Measurements from ENCODE around the gene DISC1. TPM values are rescaled to one million over a fixed set of nuclear protein-coding genes. Genes with fewer than 3 reads are reported as not detected.

The DISC1 gene
- polyA plus RNA-seq, 4 donors, result 5.6 to 5.9 (median 5.8) TPM

DNA sequence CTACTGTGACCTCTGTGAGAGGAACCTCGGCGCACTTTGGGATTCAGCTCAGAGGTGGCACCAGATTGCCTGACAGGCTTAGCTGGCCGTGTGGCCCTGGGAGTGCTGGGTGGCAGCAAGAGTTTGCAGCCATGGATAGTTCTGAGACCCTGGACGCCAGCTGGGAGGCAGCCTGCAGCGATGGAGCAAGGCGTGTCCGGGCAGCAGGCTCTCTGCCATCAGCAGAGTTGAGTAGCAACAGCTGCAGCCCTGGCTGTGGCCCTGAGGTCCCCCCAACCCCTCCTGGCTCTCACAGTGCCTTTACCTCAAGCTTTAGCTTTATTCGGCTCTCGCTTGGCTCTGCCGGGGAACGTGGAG lies 67.5 kb downstream of the DISC1 start:
- DNase-seq (ENCODE audit: low read depth in 4 of 4, low spot score in 3 of 4), result no peak

- DNase-seq (ENCODE audit: low read depth in 4 of 4, low spot score in 3 of 4), result no peak
These were observed 68.0 kb downstream of the DISC1 start for GRCh38 chr1:231694465-231695077.

DNA sequence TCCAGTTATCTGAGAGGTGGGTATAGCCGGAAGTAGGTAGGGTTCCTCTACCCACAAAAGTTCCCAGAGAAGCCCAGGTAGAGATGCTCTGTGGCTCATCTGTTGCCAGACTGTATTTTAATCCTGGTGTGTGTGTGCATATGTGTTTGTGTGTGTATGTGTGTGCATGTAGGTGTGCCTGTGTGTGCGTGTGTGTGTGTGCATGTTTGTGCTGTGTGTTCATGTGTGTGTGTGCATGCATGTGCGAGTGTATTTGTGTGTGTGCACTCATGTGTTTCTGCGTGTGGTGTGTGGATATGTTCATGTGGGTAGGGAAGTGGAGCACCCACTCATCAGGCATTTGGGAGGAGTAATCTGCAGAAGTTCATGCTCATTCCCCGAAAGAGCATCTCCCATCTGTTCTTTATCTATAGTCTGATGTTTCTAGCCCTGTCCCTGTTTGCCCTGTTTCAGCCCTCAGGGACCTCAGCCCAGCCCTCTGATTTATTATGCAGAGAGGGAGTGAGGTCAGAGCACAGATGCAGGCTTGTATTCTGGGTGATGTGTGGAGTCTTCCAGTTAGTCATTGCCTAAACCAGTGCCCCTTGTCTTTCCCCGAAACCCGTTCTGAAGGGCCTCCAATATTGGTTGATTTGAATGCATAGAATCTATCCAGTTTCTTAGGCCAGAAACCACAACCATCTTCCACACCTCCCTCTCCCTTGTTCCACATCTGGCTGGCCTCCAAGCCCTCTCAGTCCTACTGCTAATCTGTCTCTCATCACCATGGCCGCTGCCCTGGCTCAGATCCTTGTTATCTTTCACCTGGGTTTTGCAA lies 69.1 kb downstream of the DISC1 start:
- DNase-seq (ENCODE audit: low read depth in 4 of 4, low spot score in 3 of 4), result no peak

GRCh38 chr1:231699784-231700183 lies 73.2 kb downstream of the DISC1 start:
- no peak for DNase-seq (ENCODE audit: low read depth in 4 of 4, low spot score in 3 of 4)

- no peak for DNase-seq (ENCODE audit: low read depth in 4 of 4, low spot score in 3 of 4)
These were observed 74.7 kb downstream of the DISC1 start for GRCh38 chr1:231701306-231701705.

- no peak for DNase-seq (ENCODE audit: low read depth in 4 of 4, low spot score in 3 of 4)
These were observed 75.7 kb downstream of the DISC1 start for GRCh38 chr1:231702331-231702730.

DNA sequence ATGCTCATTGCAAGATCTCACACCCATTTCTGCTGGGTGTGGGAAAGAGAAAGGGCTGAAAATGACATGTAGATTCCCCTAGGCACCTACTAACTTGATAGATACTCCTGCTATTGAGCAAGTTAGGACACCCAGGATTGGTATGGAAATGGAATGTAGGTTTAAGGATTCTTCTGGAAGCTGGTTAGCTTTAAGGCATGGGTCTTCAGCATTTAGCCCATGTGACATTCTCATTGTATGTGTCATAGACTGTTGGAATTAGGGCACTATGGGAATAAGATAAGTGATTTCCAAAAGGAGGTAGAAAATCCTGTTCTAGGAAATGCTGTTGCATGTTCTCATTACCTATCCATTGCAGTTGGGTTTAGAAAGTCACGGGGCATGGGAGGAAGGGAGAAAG lies 76.2 kb downstream of the DISC1 start:
- DNase-seq (ENCODE audit: low read depth in 4 of 4, low spot score in 3 of 4), result no peak

- DNase-seq (ENCODE audit: low read depth in 4 of 4, low spot score in 3 of 4), result no peak
These were observed 79.5 kb downstream of the DISC1 start for GRCh38 chr1:231705806-231706760.

GRCh38 chr1:231706934-231707333 lies 80.3 kb downstream of the DISC1 start:
- no peak for DNase-seq (ENCODE audit: low read depth in 4 of 4, low spot score in 3 of 4)

DNA sequence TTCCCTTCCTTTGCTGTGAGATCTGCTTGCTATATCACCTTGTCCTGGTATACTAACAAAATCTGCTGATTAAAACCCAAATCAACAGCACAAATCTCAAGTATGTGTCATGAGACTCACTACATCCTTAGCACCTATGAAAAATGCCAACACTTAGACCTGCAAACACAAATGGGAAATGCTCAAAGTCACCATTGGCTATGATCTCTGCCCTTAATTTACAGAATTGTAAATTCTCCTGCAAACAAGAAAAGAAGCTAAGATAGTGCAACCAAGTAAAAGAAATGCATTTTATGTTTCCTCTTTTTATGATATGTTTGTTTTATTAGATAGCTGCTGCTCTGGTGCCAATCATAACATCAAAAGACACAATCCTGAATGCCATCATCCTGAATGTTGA lies 80.8 kb downstream of the DISC1 start:
- no peak for DNase-seq (ENCODE audit: low read depth in 4 of 4, low spot score in 3 of 4)

DNA sequence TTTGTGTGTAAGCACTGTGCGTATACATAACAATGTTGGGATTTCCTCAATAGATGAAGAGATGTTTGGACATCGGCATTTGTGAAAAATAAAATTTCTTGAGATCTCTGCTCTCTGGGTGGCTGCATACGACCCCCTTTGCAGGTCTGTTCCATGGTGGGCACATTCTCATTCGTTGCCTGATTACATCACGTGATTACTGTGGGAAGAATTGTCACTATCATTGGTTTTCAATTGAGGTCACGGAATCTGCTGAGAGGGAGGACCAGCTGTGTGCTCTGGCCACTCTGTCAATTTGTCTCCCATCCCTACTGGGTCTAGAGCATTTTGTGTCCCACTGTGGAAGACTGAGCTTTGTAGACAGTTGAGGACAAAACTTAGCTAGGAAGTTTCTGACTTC lies 81.8 kb downstream of the DISC1 start:
- no peak for DNase-seq (ENCODE audit: low read depth in 4 of 4, low spot score in 3 of 4)

DNA sequence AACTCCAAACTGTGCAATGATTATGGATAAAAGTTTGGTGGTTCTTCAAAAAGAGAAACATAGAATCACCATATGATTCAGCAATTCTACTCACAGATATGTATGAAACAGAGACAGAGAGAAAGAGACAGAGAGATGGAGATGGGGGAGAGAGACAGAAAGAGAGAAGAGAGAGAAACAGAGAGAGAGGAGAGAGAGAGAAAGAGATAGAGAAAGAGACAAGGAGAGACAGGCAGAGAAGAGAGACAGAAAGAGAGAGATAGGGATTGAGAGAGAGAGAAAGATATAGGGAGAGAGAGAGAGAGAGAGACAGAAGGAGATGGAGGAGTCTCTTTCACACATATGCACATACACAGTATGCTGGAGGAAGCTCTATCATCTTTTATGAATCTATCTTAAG lies 87.8 kb downstream of the DISC1 start:
- no peak for DNase-seq (ENCODE audit: low read depth in 4 of 4, low spot score in 3 of 4)

GRCh38 chr1:231715816-231716722 lies 89.5 kb downstream of the DISC1 start:
- DNase-seq (ENCODE audit: low read depth in 4 of 4, low spot score in 3 of 4), result no peak

DNA sequence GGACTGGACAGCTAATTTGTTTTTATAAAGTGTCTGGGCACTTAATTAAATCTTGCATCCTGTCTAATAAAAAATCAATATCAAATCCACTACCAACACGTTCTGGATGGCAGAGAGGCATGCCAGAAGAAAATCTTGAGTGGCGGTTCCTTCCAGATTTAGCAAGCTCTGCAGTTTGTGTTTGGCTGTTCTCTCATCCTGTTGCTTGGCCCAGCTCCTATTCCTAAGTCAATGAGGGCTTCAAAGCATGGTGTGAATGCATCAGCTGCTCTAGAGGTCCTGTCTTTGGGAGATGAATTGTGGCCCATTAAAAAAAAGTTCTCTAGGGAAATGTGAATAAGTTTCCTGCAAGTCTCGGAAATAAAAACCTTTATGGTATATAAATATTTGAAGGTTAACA lies 90.3 kb downstream of the DISC1 start:
- DNase-seq (ENCODE audit: low read depth in 4 of 4, low spot score in 3 of 4), result no peak

DNA sequence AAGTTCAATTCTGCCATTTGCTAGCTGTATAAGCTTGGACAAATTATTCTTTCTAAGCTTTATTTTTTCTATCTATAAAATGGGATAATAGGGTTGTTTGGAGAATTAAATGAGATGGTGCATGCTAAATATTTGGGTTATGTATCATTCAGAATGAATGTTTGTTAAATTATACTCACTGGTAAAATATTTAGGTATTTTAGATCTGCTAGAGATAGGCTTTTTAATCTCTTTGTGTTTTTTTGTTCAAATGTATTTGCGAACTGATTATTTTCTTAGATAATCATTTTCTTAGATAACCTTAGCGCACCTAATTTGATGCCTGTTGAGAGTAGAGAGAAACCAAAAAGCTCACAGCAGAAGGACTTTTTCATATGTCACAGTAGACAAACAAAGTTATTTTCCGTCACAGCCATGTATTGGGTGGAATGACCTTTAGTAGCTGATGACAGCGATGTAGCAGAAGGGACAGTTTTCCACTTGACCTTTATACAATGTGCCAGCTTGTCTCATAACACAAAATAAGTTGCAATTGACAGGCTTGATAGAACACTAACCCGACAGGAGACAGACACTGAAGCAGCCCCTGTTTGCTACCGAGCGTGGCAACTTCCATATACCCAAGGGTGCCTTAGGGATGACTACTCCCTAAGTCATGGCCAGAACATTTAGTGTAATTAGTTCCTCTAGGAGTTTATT lies 93.0 kb downstream of the DISC1 start:
- no peak for DNase-seq (ENCODE audit: low read depth in 4 of 4, low spot score in 3 of 4)

- DNase-seq (ENCODE audit: low read depth in 4 of 4, low spot score in 3 of 4), result no peak
These were observed 94.2 kb downstream of the DISC1 start for GRCh38 chr1:231720652-231721325.

DNA sequence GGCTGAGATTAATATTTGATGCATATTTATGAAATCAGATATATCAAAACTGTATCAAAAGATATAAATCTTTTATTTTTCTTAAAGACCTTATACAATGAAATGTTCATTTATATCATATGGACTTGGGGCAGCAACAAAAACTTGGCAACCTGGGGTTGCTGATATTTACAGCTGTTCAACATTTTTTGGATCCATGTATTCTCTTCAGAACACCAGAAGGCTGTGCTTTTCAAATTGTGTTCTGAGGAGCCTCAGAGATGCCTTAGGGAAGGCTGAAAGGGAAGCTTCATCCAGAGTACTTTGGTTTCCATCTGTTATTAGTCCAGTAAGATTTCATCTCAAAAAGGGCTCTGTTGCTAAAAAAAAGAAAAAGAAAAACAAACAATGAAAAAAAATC lies 94.8 kb downstream of the DISC1 start:
- DNase-seq (ENCODE audit: low read depth in 4 of 4, low spot score in 3 of 4), result no peak

- DNase-seq (ENCODE audit: low read depth in 4 of 4, low spot score in 3 of 4), result no peak
These were observed 95.8 kb downstream of the DISC1 start for GRCh38 chr1:231722356-231722755.

GRCh38 chr1:231723146-231723545 lies 96.6 kb downstream of the DISC1 start:
- DNase-seq (ENCODE audit: low read depth in 4 of 4, low spot score in 3 of 4), result no peak
